ENCODE data around the gene PSMG4. TPM values are rescaled to one million over a fixed set of nuclear protein-coding genes. Genes with fewer than 3 reads are reported as not detected.

PSMG4 gene
- total and polyA plus RNA-seq, 10 of the 15 experiments (the other 5 are each of a cell fraction or from before 2014, with no cell fraction given) = 7.1 to 62.6 (median 29.8) TPM

DNA sequence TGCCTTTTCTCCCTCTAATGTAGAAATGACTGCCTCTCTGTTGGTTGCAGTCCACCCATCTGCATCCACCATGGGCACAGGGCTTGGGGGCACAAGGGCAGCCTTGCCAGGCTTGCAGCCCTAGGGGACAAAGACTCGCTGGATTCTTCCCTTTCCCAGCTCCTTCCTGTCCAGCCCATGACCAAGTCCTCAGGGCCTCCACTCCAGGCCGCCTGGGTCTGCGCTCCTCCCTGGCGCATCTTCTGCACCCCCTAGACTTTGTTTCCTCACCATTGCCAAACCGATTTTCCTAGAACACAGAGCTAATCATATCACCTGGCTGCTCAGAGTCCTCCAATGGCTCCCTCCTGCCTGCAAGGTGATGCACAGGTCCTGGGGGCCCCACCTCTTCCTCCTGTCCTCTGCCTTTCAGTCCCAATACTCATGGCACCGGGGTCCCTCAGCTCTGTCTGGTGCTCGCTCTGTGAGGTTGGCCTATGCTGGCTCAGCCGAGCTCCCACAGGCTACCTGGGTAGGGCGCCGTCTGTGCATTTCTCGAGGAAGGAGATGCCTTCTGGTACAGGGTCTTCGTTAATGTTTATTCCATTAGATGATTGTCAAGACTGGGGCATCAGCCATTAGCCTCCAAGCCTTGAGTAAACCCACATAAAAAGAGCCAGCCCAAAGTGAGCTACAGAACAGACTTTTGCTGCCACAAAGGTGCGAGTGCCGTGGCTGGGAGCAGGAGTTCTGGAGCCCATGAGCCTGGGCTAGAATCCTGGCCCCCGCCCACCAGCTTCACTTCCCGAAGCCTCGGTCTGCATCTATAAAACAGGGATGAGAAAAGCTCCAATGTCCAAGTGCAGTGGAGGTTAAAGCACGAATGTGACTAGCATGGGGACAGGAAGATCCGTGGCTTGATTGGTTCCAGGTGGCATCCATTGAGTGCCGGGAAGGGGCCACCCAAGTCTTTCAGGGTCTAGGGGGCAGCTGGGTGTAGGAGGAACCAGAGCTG lies 17.7 kb downstream of the PSMG4 start:
- WGBS (ENCODE audit: insufficient coverage, insufficient replicate concordance, low lambda C conversion rate, missing lambda C conversion rate) = 79% methylated on average over 20 of the region's 20 CpGs
- Histone ChIP-seq H3K27ac (ENCODE audit: control insufficient read depth, insufficient read depth) (no peak overlapping the region), H3K36me3 (ENCODE audit: control insufficient read depth in 2 of 2, insufficient read depth in 2 of 2, low read length in 1 of 2) (peaks cover 5 to 10% of the 10 kb centered on the region in 2 experiments; a peak in 3 of 4 replicates), H3K79me2 (ENCODE audit: control insufficient read depth, insufficient read depth, low read length) (no peaks in the 10 kb centered on the region), H3K4me3 (no peak overlapping the region), H3K9me3 (replicated peaks; ENCODE audit: control insufficient read depth, insufficient read depth, low read length) (no peaks in the 10 kb centered on the region), H3K4me1 (ENCODE audit: control insufficient read depth, insufficient read depth, low read length) (no peaks in the 10 kb centered on the region), H3K9ac (ENCODE audit: control insufficient read depth, insufficient read depth, low read length) (no peak overlapping the region), H2AFZ (ENCODE audit: control insufficient read depth, low read depth, low read length) (no peak overlapping the region), H4K20me1 (ENCODE audit: control insufficient read depth, insufficient read depth) (no peaks in the 10 kb centered on the region), H3K4me2 (ENCODE audit: control insufficient read depth, insufficient read depth) (no peak overlapping the region), H3K27me3 (replicated peaks in 1 of 2; ENCODE audit: control insufficient read depth in 2 of 2, insufficient read depth in 2 of 2, low read length in 1 of 2) (no peaks in the 10 kb centered on the region)
- intact Hi-C loops (cut with micrococcal nuclease; ENCODE audit: unreplicated experiment) (loop anchor here (5.0 kb wide), 3 partner anchors 136 to 711 kb away; no protein-coding TSS in a partner anchor), in situ Hi-C loops (cut with MboI) (no loop called here)
- RAD21 ChIA-PET (ENCODE audit: unreplicated experiment) = interaction anchor here (0.5 to 2.4 kb wide), 4 partner anchors 11 to 455 kb away, joined by 3 to 11 read pairs (median 3); no protein-coding TSS in a partner anchor
- POLR2A ChIA-PET = no interaction called here
- DNase-seq (ENCODE audit: low read depth, low spot score) = no peak
- BruUV-seq (replicated peaks) = no TSS peak
- CTCF ChIA-PET = interaction anchor here (0.7 to 4.1 kb wide), 3 partner anchors 177 to 456 kb away, joined by 4 to 21 read pairs (median 6); no protein-coding TSS in a partner anchor
- SMC1A ChIA-PET (ENCODE audit: uncharacterized antibody, unreplicated experiment) = interaction anchor here (1.4 kb wide), 1 partner anchor 455 kb away, joined by 4 read pairs; no protein-coding TSS in a partner anchor
- TF ChIP-seq, protein P1, sequence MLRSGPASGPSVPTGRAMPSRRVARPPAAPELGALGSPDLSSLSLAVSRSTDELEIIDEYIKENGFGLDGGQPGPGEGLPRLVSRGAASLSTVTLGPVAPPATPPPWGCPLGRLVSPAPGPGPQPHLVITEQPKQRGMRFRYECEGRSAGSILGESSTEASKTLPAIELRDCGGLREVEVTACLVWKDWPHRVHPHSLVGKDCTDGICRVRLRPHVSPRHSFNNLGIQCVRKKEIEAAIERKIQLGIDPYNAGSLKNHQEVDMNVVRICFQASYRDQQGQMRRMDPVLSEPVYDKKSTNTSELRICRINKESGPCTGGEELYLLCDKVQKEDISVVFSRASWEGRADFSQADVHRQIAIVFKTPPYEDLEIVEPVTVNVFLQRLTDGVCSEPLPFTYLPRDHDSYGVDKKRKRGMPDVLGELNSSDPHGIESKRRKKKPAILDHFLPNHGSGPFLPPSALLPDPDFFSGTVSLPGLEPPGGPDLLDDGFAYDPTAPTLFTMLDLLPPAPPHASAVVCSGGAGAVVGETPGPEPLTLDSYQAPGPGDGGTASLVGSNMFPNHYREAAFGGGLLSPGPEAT (IDR thresholded peaks at IDR 0.05; ENCODE audit: low read depth) = no peak
- TF ChIP-seq SMAD5 (IDR thresholded peaks at IDR 0.05; ENCODE audit: low read depth) = no peak
- TF ChIP-seq KDM1A (IDR thresholded peaks at IDR 0.05; ENCODE audit: borderline replicate concordance) = no peak
- TF ChIP-seq HDGF (IDR thresholded peaks at IDR 0.05) = no peak
- no peak for TF ChIP-seq RCOR1 (conservative IDR thresholded peaks at IDR 0.05; ENCODE audit: low read depth, low read length)
- TF ChIP-seq JUNB (IDR thresholded peaks at IDR 0.05) = no peak
- TF ChIP-seq SMARCA5 (IDR thresholded peaks at IDR 0.05) = no peak
- ATAC-seq = no peak
- FAIRE-seq = no peak

Measured in GM12878 (cell line).